ENCODE measurements around the gene UBL5. TPM values are rescaled to one million over a fixed set of nuclear protein-coding genes. Genes with fewer than 3 reads are reported as not detected.
A peak's percentile ranks its signal among the peaks of the same experiment; 100 is the strongest.
"Not testable (repeated sequence)": the region's sequence is repeated elsewhere in the genome, so short reads cannot be mapped to it uniquely, and the experiment has no call there.

The UBL5 gene
- 422 TPM for total RNA-seq
- long read RNA-seq, transcript UBL5-202 (5 exons, 432 nt), result major isoform, 110 of 132 reads
- long read RNA-seq, transcript UBL5-201 (5 exons, 513 nt), result minor isoform, 15 of 132 reads
- long read RNA-seq, partial matches to known transcripts, result 4 of 132 reads
- long read RNA-seq, other reads (novel, unspliced or antisense), result 3 of 132 reads

DNA sequence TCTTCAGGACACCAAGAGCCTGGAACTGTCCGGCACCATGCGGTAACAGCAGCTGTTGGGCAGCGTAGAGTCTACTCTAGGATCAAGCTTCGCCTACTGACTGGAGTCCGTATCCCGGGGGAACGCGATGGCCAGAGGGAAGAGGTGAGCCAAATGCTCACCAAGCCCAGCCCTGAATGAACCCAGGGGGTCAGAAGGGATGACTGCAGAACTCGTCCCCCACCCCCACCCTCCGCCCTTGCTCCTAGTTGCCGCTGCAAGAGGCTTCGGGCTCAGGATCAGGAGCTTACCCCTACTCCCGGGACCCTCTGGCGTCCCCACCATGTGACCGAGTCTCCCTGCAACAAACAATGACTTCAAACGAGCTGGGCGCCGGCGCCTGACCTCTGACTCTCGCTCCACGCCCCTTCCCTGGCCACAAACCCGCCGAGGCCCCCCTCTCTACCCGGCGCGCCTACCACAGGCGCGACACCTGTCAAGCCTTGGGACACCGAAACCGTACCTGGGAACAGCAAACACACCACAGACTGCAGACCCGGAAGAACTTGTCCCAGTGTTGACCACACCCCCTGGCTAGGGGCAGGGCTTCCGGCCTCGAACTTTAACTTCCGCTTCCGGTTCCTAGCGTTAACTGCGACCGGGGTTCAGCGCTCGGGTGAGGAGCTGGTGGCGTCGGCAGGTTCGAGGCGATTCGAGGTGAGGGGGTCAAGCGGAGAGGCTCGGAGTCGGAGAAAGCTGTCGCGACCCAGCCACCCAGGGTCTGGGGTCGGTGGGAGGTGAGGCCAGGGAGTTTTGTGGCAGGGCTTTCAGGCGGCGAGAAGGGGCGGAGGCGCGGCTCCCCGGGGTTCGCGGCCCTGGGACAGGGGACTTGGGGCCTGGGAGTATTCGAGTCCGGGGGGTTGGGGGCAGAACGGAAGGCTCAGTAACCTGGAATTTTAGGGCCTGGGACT is at the start of gene UBL5:
TSS of gene UBL5 (plus strand) at position 630 of the 950 bp plus-strand sequence. CDS start 420 bp downstream, outside the sequence.
- peak; percentile 95 for DNase-seq (ENCODE audit: low spot score)
- intact Hi-C loops (cut with DNase I), result no loop called here

DNA sequence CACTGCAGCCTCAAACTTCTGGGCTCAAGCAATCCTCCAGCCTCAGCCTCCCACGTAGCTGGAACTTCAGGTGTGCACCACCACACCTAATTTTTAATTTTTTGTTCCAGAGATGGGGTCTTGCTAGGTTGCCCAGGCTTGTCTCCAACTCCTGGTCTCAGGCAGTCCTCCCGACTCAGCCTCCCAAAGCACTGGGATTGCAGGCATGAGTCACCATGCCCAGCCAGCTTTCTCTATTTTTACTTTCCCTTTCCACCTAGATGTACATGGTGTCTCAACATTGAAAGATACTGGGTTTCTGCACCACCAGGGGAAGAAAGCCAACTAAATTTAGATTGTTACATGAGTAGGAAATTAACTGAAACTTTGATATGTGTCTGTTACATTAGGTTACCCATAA is 45.4 kb upstream of the UBL5 start:
- intact Hi-C loops (cut with DNase I), result no loop called here
- no peak for DNase-seq (ENCODE audit: low spot score)

DNA sequence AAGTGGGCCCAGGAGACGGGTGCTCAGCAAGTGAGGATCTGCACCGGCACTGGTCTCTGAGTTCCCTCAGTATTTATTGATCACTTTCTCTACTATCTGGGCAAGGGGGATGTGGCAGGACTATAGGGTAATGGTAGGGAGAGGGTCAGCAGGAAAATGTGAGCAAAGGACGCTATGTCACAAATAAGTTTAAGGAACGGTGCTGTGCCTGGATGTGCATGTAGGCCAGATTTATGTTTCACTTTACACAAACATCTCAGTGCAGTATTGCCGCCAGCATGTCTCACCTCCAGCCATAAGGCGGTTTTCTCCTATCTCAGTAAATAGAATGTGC is 43.6 kb upstream of the UBL5 start:
- DNase-seq (ENCODE audit: low spot score); intact Hi-C loops (cut with DNase I): not testable (repeated sequence)

DNA sequence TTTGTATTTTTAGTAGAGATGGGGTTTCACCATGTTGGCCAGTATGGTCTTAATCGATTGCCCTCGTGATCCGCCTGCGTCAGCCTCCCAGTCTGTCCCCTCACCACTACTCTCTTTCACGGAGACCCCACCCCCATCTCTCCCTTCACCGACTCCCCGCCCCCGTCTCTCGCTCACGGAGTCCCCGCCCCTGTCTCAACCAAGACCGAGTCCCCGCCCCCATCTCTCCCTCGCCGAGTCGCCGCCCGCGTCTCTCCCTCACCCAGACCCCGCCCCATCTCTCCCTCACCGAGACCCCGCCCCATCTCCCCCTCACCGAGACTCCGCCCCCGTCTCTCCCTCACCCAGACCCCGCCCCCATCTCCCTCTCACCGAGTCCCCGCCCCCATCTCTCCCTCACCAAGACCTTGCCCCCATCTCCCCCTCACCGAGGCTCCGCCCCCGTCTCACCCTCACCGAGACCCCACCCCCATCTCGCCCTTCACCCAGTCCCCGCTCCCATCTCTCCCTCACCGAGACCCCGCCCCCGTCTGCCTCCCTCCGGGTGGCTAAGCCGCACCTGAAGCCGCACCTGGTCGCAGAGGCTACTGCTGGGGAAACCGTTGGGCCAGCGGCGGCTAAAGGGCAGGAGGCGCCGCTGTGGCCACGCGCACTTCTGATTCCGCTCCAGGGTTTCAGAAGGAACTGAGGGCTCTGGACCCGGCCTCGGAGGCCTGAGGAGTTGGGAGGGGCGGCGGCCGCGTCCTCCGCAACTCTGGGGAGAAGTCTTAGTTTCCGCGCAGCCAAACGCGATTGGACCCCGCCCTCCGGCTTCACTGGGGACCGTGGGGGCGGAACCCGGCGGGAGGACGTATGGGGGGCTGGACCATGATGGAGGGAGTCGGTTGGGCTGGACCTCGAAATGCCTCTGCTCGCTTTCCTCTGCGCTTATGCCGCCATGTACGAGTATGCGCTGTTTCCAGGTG is 42.1 kb upstream of the UBL5 start:
- intact Hi-C loops (cut with DNase I), result no loop called here
- peak; percentile 98 for DNase-seq (ENCODE audit: low spot score)

DNA sequence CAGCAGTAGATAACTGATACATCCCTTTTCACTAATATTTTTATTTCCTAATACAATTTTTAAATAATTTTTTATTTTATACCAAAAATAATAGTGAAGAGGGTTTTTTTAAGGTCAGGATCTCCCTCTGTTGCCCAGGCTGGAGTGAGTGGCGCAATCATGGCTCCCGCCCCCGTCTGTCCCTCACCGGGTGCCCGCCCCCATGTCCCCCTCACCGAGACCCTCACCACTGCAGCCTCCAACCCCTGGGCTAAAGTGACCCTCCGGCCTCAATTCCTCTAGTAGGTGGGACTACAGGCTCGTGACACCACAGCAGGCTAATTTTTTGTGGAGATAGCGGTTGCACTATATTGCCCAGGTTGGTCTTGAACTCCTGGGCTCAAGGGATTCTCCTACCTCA is 41.4 kb upstream of the UBL5 start:
- intact Hi-C loops (cut with DNase I), result no loop called here
- no peak for DNase-seq (ENCODE audit: low spot score)

DNA sequence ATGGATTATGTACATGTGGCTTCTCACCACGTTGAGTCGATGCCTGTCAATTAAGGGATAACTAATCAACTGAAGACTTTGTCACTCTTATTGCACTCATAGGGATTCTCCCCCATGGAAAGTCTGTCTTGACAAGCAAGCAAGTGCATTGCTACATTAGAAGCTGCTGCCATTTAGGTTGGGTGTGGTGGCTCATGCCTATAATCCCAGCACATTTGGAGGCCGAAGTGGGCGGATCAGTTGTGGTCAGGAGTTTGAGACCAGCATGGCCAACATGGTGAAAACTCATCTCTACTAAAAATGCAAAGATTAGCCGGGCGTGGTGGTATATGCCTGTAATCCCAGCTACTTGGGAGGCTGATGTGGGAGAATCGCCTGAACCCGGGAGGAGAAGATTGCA is 40.9 kb upstream of the UBL5 start:
- DNase-seq (ENCODE audit: low spot score), result no peak
- intact Hi-C loops (cut with DNase I), result no loop called here

DNA sequence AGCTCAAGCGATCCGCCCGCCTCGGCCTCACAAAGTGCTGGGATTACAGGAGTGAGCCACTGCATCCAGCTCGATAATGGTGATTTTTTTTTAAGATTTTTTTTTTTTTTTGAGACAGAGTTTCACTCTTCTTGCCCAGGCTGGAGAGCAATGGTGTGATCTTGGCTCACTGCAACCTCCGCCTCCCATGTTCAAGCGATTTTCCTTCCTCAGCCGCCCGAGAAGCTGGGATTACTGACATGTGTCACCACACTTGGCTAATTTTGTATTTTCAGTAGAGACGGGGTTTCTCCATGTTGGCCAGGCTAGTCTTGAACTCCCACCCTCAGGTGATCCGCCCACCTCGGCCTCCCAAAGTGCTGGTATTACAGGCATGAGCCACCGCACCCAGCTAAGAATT is 39.1 kb upstream of the UBL5 start:
- DNase-seq (ENCODE audit: low spot score); intact Hi-C loops (cut with DNase I): not testable (repeated sequence)

DNA sequence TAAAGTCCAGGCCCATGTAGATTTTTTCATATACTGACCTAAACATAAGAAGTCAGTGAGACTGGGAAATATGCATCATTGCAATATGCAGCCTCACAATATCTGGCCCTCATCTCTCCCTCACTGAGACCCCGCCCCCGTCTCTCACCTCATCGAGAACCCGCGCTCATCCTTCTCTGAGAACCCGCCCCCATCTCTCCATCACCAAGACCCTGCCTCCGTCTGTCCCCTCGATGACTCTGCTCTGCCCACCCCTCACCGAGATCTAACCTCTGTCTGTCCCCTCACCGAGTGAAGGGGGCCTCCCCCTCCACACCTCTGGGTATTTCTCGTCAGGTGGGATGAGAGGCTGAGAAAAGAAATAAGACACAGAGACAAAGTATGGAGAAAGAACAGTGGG is 38.7 kb upstream of the UBL5 start:
- DNase-seq (ENCODE audit: low spot score), result no peak
- intact Hi-C loops (cut with DNase I), result no loop called here

DNA sequence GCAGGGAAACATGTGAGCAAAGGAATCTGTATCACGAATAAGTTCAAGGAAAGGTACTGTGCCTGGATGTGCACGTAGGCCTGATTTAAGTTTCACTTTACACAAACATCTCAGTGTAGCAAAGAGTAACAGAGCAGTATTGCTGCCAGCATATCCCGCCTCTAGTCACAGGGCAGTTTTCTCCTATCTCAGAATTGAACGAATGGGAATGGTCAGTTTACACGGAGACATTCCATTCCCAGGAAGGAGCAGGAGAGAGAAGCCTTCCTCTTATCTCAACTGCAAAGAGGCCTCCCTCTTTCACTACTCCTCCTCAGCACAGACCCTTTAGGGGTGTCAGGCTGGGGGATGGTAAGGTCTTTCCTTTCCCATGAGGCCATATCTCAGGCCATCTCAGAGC is 38.1 kb upstream of the UBL5 start:
- intact Hi-C loops (cut with DNase I); DNase-seq (ENCODE audit: low spot score): not testable (repeated sequence)

DNA sequence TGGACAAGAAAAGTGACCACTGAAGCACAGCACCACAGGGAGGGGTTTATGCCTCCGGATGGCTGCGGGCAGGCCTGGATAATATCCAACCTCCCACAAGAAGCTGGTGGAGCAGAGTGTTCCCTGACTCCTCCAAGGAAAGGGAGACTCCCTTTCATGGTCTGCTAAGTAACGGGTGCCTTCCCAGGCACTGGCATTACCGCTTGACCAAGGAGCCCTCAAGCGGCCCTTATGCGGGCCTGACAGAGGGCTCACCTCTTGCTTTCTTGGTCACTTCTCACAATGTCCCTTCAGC is 36.7 kb upstream of the UBL5 start:
- not testable (repeated sequence) for DNase-seq (ENCODE audit: low spot score)
- intact Hi-C loops (cut with DNase I), result loop anchor here (10.0 kb wide), 3 partner anchors 356 to 646 kb away; partner anchors contain the start of genes ZNF266 and ZNF317

DNA sequence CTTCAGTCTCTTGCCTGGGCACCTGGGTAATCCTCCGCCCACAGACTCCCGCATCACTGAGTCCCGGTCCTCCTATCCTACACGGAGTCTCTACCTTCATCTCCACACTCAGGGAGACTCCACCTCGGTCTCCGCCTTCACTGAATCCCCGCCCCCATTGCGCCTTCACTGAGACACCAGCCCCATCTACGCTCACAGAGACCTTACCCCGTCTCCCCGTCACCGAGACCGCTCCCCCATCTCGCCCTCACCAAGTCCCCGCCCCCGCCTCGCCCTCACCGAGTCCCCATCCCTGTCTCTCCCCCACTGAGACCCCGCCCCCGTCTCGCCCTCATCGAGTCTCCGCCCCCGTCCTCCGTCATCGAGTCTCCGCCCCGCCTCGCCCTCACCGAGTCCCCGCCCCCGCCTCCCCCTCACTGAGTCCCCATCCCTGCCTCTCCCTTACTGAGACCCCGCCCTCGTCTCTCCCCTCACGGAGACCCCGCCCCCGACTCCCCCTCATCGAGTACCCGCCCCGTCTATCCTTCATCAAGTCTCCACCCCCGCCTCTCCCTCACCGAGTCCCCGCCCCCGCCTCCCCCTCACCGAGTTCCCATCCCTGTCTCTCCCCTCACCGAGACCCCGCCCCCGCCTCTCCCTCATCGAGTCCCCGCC is 36.0 kb upstream of the UBL5 start:
- intact Hi-C loops (cut with DNase I), result loop anchor here (1.0 to 10.0 kb wide), 5 partner anchors 28 to 647 kb away; partner anchors contain the start of genes FBXL12, ZNF266, ZNF317 and ZNF561

DNA sequence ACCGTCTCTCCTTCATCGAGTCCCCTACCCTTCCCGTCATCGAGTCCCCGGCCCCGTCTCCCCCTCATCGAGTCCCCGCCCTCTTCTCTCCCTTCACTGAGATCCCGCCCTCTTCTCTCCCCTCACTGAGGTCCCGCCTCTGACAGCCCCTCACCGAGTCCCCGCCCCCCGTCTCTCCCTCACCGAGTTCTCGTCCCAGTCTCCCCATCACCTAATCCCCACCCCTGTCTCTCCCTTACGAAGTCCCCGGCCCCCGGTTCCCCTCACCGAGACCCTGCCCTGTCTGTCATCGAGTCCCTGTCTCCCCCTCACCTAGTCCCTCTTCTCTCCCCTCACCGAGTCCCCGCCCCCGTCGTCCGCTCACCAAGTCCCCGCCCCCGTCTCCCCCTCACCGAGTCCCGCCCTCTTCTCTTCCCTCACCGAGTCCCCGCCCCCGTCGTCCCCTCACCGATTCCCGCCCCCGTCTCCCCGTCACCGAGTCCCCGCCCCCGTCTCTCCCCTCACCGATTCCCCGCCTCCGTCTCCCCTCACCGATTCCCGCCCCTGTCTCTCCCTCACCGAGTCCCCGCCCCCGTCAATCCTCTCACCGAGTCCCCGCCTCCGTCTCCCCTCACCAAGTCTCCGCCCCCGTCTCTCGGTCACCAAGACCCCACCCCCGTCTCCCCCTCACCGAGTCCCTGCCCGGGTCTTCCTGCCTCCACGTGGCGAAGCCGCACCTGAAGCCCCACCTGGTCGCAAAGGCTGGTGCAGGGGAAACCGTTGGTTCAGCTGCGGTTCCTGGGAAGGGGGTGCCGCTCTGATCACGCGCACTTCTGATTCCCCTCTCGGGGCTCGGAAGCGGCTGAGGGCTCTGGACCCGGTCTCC is 35.3 kb upstream of the UBL5 start:
- intact Hi-C loops (cut with DNase I), result loop anchor here (1.0 to 10.0 kb wide), 5 partner anchors 27 to 648 kb away; partner anchors contain the start of genes FBXL12, ZNF266, ZNF317 and ZNF561
- DNase-seq (ENCODE audit: low spot score), result peak; percentile 96

More for the DNA sequence above, 36.0 kb upstream of the UBL5 start:
- DNase-seq (ENCODE audit: low spot score), result peak; percentile 97

DNA sequence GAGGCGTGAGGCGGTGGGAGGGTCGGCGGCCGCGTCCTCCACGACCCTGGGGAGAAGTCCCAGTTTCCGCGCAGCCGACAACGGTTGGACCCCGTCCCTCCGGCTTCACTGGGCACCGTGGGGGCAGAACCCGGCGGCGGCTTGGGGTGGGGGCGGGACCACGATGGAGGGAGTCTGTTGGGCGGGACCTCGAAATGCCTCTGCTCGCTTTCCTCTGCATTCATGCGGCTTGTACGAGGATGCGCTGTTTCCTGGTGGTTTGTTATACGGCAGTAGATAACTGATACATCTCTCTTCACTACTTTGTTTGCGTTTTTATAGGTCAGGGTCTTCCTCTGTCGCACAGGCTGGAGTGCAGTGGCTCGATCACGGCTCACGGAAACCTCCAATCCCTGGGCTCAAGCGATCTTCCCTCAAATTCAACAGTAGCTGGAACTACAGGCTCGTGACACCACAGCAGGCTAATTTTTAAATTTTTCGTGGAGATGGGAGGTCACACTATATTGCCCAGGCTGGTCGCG is 34.6 kb upstream of the UBL5 start:
- DNase-seq (ENCODE audit: low spot score), result peak; percentile 80
- intact Hi-C loops (cut with DNase I), result loop anchor here (2.0 to 10.0 kb wide), 4 partner anchors 172 to 648 kb away; partner anchors contain the start of genes ZNF266, ZNF317 and ZNF561

DNA sequence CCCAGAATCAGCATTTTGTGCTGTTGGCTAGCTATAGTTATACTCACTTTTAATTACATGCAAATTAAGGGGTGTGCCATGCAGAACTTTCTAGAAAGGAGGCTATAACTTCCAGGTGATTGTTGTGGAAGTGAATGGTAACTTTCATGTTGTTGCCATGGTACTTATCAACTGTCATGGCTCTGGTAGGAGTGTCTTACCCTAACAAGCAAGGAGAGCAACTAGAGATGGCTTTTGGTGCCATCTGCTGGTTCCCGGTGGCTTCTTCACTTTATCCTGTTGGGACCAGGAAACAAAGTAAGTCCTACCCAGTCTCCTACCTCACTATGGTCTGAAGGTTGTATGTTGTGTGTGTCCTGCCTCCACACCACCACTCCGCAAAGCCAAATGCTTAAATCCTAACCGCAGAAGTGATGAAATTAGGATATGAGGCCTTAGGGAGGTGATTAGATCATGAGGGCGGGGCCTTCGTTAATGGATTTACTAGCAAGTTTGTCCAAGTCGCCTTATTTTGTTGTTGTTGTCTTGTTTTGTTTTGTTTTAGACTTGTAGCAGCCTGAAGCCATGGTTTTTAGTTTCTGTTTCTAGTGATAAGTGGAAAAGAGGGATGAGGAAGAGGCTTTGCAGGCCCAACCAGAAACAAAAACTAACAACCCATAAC is 31.5 kb upstream of the UBL5 start:
- intact Hi-C loops (cut with DNase I), result loop anchor here (2.0 to 10.0 kb wide), 5 partner anchors 169 to 651 kb away; partner anchors contain the start of genes ZNF266 and ZNF317
- peak; percentile 86 for DNase-seq (ENCODE audit: low spot score)

DNA sequence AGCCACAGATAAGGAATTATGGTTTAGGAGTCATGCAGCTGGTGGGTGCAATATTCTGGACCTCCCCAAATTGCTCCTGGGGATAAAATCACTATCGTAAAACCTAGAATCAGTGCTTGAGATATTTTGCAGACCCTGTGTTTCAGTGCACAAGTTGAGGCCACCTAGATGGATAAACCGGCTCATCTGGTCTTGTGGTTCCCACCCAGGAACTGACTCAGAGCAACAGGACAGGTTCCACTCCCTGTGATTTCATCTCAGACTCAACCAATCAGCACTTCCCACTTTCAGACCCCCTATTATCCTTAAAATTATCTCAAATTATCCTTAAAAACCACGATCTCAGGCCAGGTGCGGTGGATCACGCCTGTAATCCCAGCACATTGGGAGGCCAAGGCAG is 29.8 kb upstream of the UBL5 start:
- DNase-seq (ENCODE audit: low spot score), result no peak
- intact Hi-C loops (cut with DNase I), result loop anchor here (2.0 to 10.0 kb wide), 5 partner anchors 171 to 653 kb away; partner anchors contain the start of genes ZNF266 and ZNF317

DNA sequence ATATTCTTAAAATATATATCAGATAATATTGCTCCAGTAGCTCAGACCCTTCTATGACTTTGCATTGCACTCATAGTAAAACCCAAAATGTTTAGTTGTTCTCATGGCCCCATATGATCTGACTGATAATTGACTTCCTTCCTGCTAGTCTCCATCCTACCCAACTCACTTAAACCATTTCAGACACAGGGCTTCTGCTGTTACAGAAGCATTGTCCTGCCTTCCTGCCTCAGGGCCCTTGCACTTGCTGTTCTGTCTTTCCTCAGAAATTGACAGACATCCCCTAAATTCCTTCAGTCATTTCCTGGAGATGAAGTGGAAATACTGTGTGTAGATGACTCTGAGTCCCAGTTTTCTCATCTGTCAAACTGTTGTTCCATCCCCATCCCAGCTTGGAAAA is 28.6 kb upstream of the UBL5 start:
- no peak for DNase-seq (ENCODE audit: low spot score)
- intact Hi-C loops (cut with DNase I), result loop anchor here (5.0 to 10.0 kb wide), 4 partner anchors 364 to 654 kb away; partner anchors contain the start of genes ZNF266 and ZNF317

DNA sequence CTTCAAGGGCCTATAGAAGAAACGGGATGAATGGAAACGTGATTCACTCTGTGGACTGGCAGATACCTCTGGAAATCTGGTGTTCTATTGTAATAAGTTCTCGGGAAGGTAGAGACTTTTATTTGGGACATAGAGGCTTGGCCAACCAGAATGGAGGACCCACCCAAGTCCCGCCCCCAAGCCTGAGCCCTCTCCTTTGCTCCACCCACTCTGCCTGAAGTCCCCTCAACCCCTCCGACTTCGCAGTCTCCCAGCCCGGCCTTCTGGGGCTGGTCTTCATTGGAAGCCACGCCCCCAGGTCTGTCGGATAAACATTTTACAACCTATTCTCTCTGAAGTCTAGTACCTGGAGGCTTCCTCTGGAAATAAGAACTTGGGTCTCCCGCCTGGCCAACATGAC is 25.7 kb upstream of the UBL5 start:
- intact Hi-C loops (cut with DNase I), result no loop called here
- DNase-seq (ENCODE audit: low spot score), result no peak

Measured in cardiac septum (tissue), 1 donor.